MM.1S (cell line): Measurements from ENCODE around the gene INSRR.

ENCODE experiments used
- CTCF ChIP-seq: fragments of 300-600 bp; sonication (generic); IDR thresholded peaks from 2 replicates; pipeline ENCODE4 v1.5.1; 2016; ENCODE audit warnings: antibody characterized with exemption, low read length, mixed read lengths
- EZH2 ChIP-seq: fragments of 300-600 bp; sonication (generic); optimal IDR thresholded peaks from 2 replicates; pipeline ENCODE3; 2017; ENCODE audit warnings: low read depth, mild to moderate bottlenecking, antibody characterized with exemption, low read length, mixed read lengths
- EZH2phosphoT487 ChIP-seq: fragments of 300-600 bp; sonication (generic); IDR thresholded peaks from 2 replicates; pipeline ENCODE4 v1.6.1; 2018; ENCODE audit warnings: antibody characterized with exemption, low read length

- TF ChIP-seq CTCF (no peak), EZH2 (no peak), EZH2phosphoT487 (no peak)
These were observed 18.7 kb upstream of the INSRR start for GRCh38 chr1:156877433-156878170.
